Mucosa of gallbladder (tissue), 1 donor: ENCODE results near the gene AUTS2. TPM values are rescaled to one million over a fixed set of nuclear protein-coding genes. Genes with fewer than 3 reads are reported as not detected.

Experiments used
- DNase-seq: peaks from one replicate; pipeline ENCODE4 v3.0.0-alpha.2; 2020; ENCODE audit warnings: low spot score
- total RNA-seq: library from RNA; stranded (reverse); gene quantifications from one replicate; pipeline ENCODE4 v1.2.1, GENCODE V29; 2021
- donor health status: DM: no; HTN: no; CAD: no.

Gene AUTS2
- total RNA-seq, 1 donor from 2014 or later, result 50.1 TPM

DNA sequence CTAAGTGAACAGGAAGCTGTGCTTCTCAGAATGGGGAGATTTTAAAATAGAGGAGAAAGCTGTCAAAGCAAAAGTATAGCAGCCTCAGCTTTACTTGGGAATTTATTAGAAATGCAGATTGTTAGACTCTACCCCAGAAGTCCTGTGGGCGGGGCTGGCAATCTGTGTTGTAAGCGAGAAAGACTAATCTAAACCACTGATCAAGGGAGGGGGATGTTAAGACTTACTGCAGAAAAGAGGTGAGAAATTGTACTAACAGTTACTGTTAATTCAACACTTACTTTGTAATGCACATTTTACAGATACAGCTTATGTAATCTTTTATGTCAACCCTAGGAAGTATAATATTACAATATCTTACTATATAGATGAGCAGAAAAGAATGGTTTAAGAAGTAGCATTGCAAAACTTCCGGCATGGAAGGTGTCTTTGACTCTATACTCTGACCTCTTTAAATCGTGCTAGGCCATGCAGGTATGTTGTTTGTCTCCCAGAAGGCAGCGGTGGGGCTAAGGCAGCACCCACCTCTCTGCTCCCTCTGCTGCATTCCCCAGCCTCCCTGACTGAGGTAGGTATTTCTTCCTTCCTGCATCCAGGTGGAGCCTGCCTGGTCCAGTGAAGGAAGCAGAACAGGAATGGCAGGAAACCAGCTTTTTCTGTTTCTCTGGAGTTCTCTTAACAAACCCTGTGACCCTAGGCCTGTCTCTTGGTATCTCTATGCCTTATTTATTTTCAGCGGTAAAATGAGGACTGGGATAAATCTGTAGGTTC, 462.2 kb downstream of the AUTS2 start:
- no peak for DNase-seq

DNA sequence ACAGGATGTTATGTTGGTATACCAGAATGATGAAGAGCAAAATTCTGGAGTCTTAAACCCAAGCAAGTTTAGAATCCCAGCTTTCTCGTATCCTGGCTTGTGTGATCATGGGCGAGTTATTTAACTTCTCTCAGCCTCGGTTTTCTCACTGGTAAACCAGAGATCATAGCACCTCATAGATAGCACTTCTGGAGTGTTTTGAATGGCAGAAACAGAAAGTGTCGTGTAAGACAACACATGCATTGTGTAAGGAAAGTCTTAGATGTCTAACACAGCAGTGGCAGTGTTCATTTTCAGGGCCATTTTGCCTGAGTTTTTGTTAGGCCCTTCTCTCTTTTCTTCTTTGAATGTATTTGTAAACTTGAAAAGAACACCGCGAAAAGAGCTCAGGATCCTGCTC, 465.1 kb downstream of the AUTS2 start:
- no peak for DNase-seq

DNA sequence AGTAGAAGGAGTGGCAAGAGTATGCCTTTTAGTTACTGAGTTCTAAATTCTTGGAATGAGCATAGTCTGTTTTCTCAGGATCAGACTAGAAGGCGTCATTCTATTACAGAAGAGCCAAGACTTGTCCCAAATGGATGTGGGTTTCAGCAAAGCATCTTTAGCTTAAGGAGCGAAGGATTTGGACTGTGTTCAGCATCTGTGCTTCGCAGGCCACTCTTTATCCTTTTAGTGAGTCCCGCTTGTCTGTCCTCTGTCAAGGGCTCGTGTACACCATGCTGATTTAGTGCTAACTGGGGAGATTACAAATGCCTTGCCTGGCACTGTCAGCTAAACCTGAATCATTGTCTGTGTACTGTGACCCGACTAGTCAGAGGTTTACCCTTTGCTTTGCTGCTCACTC, 465.7 kb downstream of the AUTS2 start:
- no peak for DNase-seq

DNA sequence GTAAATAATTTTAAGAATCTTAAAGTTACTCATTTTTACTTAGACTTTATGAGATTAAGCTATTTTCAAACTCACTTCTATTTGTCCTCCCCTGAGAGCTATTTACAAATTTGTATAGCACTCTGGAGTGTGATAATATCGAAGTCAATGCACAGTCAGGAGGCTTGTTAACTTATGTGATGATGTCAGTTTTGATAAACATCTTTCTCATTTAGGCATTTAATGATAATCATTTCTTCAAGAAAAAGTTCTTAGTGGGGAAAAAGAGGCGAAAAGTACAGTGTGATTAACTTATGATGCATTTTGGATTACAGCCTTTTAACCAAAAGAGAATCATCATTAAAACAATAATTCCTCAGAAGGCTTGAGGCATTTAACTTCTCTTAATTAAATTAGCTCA, 468.6 kb downstream of the AUTS2 start:
- DNase-seq, result no peak

DNA sequence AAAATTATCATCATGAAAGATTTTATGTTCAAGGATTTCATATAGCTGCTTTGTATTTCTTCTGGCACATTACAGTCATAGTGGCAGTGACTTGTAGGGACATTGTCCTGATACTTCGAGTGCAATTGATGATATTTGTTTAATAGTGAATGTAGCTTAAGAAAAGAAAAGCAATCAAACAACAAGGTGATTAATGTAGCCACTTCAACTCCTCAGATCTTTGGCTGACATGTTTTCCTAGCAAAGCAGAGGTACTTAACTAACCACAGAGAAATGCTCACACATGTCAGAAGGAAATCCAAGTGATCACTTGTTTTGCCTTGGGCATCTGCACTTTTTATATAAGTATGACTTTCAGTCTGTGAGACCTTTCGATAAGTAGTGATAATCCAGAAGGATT, 470.3 kb downstream of the AUTS2 start:
- no peak for DNase-seq

DNA sequence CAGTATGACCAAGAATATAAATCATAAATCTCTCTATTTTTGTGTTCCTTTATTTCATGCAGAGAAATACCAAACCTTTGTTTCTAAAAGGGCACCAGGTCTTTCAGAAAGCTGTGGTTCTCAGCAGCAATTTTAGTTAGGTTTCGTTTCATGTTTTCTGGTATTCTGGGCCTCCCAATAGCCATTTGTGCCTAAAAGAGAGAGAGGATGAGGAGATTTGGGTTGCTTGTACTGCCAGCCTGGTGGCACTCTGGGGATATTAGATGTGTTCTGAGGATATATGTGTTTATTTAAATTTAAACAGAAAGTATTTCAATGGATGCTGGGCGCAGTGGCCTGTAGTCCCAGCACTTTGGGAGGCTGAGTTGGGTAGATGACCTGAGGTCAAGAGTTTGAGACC, 471.7 kb downstream of the AUTS2 start:
- DNase-seq, result no peak

DNA sequence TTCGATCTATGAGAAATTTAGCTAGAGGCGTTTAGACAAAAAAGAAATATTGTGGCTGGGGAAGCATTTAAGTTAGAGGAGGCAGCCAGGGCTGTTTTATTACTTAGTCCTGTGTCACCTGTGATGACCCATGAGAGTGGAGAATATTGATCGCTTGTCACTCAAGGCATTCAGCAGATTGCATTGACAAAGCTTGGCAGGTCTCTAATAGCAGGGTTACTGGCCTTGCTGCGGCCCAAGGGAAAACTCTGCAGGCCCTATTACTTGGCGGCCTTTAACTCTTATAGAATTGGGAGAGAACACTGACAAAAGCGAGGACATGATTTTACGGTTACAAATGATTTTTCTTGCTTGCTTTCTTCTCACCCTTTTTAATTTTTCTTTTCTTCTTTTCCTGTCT, 473.5 kb downstream of the AUTS2 start:
- peak; percentile 80 for DNase-seq

DNA sequence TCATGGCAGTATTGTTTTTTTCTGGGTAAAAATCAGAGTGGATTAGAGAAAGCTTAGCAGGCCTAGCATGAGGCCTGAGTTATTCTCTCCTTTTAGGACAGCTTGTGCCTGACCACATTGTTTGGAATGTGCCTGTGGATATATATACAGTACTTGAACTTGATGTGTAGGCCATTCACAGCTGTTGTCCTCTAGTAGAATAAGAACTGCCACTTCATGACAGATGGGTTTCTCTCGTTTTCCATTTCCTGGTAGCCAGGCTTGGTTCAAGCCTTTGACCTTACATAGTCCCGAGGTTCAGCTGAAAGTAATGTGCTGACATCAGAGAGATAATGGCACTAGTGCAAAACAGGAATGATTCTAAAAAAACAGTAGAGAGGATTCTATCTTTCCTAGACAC, 473.9 kb downstream of the AUTS2 start:
- peak; percentile 17 for DNase-seq

DNA sequence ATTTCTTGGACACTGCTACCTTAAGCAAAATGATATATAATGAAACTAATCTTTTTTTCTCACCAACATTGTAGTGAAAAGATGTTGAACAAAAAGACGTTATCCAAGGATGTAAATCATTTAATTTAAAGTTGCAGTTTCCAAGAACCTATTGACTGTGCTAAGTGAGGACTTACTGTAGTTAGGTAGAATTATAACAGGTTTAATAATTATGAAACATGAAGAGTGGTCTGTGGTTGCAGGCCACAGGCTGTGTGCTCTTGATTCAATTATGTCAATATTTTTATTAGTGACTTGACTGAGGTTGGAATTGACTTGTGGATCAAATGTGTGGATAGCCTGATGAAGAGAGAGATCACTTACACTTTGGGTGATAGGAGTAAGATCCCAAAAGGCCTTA, 478.1 kb downstream of the AUTS2 start:
- DNase-seq, result no peak

DNA sequence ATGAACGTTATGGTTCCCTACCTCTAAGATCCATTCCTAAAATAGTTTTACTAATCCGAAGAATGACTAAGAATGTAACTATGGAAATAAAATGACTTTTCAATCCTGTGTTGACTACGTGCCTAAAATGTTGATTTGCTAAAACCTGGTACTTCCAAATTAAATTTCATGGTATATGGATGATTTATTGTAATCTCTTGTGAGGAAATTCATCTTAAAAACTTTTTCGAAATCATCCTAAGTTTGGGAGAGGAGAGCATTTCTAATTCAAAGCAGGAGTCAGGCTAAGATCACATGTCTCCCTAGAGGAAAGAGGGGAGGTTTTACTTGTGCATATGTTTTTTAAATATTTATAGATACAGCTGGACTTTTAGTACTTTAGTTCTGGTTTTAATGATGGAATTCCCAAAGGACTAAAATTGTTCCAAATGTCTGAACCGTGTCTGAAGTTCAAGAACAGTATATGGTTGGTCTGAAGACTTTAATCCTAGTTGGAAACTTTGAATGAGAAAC, 483.9 kb downstream of the AUTS2 start:
- no peak for DNase-seq

DNA sequence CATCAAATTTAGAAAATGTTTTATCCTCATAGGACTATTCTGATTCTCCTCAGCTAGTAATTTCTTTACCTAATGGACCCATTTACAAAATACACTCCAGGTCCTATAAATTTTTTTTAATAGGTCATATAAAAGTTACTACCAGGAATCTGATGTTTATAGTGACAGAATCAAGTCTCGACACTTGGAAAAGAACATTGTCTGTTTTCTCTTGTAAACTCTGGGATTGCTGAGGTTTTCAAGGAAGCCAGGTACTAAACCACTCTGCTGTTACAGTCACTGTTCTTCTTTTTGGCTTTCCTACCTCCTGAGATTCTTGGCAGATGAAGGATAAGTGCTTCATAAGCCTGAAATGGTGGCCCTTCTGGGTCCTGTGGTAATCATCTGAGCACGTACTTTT, 493.1 kb downstream of the AUTS2 start:
- no peak for DNase-seq

DNA sequence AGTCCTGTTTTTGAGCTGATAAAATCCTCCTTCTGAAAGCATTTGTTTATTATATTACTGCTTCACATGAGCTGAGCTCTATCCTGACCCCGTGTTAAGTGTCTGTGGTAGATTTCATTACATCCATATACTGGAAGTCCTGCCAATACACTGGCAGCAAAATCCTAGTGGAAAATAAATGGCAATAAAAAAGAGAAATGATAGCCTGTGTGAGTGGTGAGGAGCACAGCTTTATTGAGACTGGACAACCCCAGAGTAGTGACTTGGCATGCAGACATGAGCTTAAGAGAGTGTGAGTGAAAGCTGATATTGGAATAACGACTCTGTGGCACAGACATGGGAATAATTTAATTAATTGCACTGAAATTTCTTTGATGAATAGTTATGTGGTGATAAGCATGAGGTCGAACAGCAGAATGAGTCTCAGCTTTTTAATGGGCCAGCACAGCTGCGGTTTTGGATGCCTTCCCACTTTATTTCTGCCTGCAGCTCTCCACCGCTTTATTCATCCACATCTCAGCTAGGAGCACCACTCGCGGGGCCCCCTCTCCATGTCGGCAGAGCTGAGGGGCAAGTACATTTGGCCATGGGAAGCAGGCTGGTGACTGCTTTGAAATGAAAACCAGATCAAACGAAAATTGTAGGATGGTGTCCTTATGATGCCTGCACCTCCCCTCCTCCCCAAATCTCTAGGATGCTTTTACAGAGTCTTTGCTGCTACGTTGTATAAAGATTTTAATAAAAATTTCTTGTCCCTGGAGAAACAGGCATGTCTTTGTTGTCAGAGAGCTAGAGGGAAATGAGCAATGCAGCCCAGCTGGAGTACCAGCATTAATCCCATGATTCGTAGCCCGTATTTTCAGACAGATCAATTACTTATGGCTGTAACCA, 494.3 kb downstream of the AUTS2 start:
- no peak for DNase-seq

DNA sequence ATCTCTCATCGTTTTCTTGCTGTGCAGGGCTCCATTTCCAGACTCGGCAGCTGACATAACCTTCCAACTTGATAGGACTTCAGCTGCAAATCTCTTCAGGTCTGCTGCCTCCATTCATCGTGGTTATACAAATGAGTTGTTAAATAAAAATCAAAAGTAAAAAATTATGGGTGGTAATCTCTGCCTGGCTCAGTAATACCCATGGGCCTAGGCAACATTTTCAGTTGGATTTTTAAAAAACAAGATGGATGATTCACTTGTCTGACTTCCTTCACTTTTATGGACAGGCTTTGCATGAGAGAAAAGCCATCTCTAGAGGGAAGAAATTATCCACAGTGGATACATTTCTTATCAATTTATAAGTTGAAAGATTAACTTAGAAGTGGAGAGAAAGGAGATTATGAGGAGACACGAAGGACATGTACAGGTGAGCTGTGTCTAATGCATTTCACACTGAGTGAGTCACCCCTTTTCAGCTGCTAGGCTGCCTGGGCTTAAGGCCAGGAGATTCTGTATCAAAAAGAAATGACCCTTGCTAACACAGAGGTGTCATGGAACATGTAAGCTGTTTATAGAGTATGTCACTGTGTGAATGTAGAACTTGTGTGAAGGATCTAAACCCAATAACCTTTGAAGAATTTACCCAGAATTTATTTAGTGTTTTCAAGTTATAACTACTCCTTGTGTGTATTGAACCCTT, 495.1 kb downstream of the AUTS2 start:
- DNase-seq, result peak; percentile 62

DNA sequence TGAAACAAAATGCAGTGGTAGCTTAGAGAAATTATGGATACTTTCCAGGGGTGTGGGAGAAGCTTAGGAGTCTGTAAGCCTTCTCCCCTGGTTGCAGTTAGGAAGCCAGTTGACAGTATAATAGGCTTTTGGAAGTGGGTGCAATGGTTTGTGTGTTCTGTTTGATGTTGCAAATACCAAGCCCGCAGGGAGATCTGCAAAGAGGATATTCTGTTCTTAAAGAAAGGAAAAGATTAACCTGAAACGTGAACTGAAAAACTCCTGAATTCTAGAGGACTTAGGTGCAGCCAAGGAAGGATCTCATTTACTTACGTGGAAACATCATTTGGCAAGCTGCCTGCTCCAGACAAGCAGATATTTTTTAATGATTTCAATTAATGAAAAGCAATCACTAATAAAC, 496.6 kb downstream of the AUTS2 start:
- DNase-seq, result no peak

DNA sequence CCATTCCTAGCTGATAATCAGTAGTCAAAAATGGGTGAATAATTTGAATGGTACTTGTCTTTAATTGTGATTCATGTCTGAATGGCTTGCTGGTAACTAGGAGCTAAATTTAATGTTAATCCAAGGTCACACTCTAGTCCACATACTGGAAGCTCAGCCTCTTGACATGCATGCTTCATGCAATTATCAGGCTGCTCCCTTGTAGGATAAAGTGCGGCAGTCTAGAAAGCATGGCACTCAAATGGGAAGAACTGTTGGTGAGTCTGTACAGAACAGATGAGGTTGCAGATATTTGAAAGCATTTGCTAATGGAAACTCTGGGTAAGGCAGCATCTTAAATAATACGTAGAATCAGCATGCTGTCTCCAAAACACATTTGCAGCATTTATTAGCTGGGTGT, 499.4 kb downstream of the AUTS2 start:
- no peak for DNase-seq

DNA sequence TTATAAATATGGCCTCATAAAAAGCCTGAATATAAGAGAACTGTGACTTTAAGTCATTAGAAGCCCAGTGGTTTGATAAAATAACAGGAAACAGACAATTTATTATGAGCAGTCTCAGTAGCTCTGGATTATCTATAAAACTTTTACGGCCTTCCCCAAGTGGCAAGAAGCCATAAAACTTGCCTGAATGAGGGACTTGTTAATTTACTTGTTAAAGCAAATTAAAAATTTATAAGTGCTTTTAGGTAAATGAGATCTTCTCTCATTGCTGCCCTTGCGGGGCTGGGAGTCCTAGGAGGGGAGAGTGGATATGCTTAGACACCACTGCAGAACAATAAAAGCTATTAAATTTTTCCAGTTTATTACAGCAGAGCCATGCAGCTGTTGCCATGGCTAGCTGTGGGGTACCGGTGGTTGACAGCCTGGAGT, 499.9 kb downstream of the AUTS2 start:
- DNase-seq, result no peak

DNA sequence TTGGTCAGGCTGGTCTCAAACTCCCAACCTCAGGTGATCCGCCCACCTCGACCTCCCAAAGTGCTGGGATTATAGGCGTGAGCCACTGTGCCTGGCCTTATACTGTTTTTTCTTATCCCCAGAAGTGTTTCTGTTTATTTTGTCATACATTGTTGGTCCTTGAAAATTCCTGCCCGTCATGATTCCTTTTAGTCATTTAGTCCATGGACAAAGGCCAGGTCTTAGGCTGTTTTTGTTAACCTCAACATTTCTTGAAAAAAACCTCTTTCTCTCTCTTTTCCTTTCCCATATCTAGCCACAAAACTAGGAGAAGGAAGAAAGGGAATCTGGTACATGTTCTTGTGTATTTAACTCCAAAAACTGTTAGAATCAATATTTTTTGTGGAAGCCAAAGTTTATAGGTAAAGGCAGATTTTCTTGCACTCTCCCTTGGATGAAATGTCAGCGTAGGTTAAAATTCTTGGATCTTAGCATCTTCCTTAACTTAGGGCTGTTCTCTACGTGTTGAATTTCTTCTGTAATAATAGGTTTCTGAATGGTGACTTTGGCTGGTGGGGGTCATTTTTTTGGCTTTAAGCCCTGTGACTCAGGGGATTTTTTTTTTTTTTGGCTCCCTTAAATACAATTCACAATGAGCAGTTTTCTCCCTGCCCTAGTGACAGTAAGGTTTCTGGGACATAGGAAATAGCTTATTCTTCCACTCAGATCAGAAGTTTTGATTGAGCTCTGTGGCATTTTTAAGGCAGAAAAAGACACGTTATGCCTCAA, 500.8 kb downstream of the AUTS2 start:
- no peak for DNase-seq

DNA sequence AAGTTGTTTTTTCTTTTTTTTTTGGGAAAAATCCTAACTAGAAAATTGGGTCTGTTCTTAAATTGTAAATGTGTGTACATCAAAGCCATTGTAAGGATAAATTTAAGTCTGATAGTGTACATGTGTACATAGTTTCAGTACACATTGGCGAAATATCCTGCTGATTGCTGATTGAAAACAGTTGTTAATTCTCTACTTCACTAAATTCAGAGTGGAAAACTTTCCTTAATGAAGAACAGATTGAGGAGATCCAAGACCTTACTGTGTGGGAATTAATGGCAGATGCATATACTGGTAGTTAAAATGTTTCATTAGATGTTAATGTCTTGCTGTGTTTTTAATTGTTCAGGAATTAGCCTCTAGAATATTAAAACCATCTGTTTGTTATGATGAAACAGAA, 506.0 kb downstream of the AUTS2 start:
- no peak for DNase-seq

DNA sequence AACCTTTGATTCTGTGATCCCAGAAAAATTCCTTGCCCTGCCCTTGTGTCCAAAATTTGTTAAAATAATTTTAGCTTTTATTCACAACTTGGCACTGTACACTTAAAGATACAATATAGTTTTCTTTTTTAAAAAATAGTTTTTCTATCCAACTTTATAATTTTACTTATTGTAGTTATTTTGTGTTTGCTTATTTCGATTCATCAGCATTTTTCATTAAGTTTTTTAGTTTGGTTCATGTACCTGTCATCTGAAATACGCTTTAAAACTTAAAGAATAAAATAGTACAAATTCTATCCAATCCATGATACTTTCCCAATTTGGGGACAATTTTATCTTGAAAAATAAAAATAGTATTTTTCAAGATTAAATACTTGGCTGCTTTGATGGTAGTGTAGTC, 514.8 kb downstream of the AUTS2 start:
- no peak for DNase-seq

DNA sequence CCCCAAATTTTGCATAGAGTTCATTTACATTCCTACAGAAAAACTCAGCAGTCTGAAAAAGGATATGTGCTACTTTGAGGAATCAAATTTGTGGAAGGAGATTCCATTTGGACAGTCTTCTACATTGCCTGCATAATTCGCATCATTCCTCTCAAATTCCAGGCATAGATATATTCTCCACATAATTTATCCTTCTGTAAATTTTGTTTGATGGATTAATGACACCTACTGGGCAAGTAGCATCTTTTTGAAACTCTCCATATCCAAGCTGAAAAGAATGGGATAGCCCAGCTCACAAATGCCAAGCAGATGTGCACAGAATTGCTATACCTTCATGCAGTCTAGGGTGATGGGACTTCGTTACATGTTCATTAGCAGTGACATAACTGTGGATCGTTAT, 515.3 kb downstream of the AUTS2 start:
- DNase-seq, result no peak

DNA sequence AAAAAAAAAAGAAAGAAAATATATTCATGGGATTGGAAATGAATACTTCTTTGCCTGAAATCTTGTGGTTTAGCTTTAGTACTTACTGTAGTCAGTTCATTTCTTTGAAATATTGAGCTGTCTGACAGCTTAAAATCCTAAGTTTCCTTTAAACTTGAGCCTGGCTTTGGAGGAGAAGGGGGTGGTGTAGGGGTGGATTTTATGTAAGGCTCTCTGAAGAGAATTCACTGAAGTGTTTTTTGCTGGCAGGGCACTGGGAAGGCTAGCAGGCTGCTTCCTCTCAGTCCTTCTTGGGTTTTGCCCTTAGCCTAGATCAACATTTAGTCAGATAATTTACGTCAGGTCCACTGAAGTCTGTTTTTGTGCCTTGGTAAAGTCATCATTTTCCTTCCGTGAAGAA, 516.5 kb downstream of the AUTS2 start:
- no peak for DNase-seq

DNA sequence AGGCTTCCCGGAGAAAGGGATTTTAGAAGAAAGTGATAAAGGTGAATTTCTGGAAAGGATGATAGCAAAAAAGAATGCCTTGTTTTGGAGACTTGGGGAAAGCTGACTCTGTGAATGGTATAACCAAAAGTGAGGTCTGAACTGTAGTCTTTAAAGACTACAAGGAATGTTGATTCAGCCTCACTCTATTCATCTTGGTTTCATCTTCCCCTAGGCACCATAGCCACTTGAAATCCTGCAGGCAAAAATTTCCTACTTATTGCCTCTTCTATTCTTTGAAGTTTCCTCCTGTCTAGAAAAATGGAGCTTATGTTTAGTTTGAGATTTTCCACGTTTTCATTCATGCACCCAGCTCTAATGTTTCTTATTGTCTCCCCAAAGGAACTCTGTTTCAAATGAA, 518.0 kb downstream of the AUTS2 start:
- DNase-seq, result no peak
